HPDE6-E6E7 (cell line): ENCODE results near the gene CD38.
A peak's percentile ranks its signal among the peaks of the same experiment; 100 is the strongest.
"Not testable (repeated sequence)": the region's sequence is repeated elsewhere in the genome, so short reads cannot be mapped to it uniquely, and the experiment has no call there.

Experiments
- DNase-seq: peaks from one replicate; pipeline ENCODE4 v3.0.0; 2011; ENCODE audit warnings: missing footprints; ENCODE audit errors: extremely low spot score

CD38 gene

GRCh38 chr4:15799141-15799540, 21.0 kb downstream of the CD38 start:
- DNase-seq: no peak

- no peak for DNase-seq
These were observed 21.6 kb downstream of the CD38 start for GRCh38 chr4:15799701-15800100.

GRCh38 chr4:15802497-15802896, 24.4 kb downstream of the CD38 start:
- DNase-seq: not testable (repeated sequence)

GRCh38 chr4:15805583-15806517, 27.7 kb downstream of the CD38 start:
- DNase-seq: peak; percentile 43

GRCh38 chr4:15809058-15809457, 30.9 kb downstream of the CD38 start:
- no peak for DNase-seq

GRCh38 chr4:15809466-15809865, 31.3 kb downstream of the CD38 start:
- DNase-seq: no peak

GRCh38 chr4:15811703-15812337, 33.7 kb downstream of the CD38 start:
- no peak for DNase-seq

- no peak for DNase-seq
These were observed 54.7 kb downstream of the CD38 start for GRCh38 chr4:15832523-15833451.

- DNase-seq: no peak
These were observed 55.7 kb downstream of the CD38 start for GRCh38 chr4:15833801-15834200.

- DNase-seq: peak; percentile 35
These were observed 58.2 kb downstream of the CD38 start for GRCh38 chr4:15836362-15836761.

- no peak for DNase-seq
These were observed 59.5 kb downstream of the CD38 start for GRCh38 chr4:15837591-15837990.

GRCh38 chr4:15841194-15841730, 63.1 kb downstream of the CD38 start:
- DNase-seq: not testable (repeated sequence)

GRCh38 chr4:15847746-15848145, 69.6 kb downstream of the CD38 start:
- peak; percentile 66 for DNase-seq

- DNase-seq: no peak
These were observed 70.2 kb downstream of the CD38 start for GRCh38 chr4:15848191-15848842.

- DNase-seq: no peak
These were observed 73.8 kb downstream of the CD38 start for GRCh38 chr4:15851969-15852368.

GRCh38 chr4:15852524-15852923, 74.4 kb downstream of the CD38 start:
- DNase-seq: no peak

GRCh38 chr4:15853345-15853744, 75.2 kb downstream of the CD38 start:
- no peak for DNase-seq

- no peak for DNase-seq
These were observed 77.8 kb downstream of the CD38 start for GRCh38 chr4:15855804-15856475.

GRCh38 chr4:15861198-15861597, 83.1 kb downstream of the CD38 start:
- DNase-seq: not testable (repeated sequence)
